ENCODE results near the gene ADCY7. TPM values are rescaled to one million over a fixed set of nuclear protein-coding genes. Genes with fewer than 3 reads are reported as not detected.

ADCY7 gene
- total RNA-seq, 1 donor from 2014 or later = 17.0 TPM

DNA sequence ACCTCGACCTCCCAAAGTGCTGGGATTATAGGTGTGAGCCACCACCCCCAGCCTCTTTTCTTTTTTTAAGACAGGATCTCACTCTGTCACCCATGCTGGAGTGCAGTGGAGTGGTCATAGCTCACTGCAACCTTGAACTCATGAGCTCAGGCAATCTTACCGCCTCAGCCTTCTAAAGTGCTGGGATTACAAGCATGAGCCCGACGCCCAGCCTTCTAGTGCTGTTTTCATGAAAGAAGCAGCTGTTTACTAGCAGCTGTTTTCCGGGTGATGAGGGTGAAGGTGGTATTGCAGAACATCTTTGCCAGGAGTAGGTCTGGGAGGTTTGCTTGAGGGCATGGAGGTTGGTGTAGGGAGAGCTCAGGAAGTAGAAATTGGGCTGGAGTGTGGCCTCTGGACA lies 2.0 kb downstream of the ADCY7 start:
- Mint-ChIP-seq H3K27me3 (no peaks in the 10 kb centered on the region), H3K4me3 (ENCODE audit: low read depth) (no peak overlapping the region), H3K9me3 (ENCODE audit: low read depth) (no peaks in the 10 kb centered on the region), H3K36me3 (ENCODE audit: insufficient read depth) (no peaks in the 10 kb centered on the region), H3K27ac (no peak overlapping the region), H3K4me1 (ENCODE audit: low read depth) (peaks cover 6% of the 10 kb centered on the region)
- no peak for DNase-seq (ENCODE audit: low spot score, unreplicated experiment)
- TF ChIP-seq, protein P1, sequence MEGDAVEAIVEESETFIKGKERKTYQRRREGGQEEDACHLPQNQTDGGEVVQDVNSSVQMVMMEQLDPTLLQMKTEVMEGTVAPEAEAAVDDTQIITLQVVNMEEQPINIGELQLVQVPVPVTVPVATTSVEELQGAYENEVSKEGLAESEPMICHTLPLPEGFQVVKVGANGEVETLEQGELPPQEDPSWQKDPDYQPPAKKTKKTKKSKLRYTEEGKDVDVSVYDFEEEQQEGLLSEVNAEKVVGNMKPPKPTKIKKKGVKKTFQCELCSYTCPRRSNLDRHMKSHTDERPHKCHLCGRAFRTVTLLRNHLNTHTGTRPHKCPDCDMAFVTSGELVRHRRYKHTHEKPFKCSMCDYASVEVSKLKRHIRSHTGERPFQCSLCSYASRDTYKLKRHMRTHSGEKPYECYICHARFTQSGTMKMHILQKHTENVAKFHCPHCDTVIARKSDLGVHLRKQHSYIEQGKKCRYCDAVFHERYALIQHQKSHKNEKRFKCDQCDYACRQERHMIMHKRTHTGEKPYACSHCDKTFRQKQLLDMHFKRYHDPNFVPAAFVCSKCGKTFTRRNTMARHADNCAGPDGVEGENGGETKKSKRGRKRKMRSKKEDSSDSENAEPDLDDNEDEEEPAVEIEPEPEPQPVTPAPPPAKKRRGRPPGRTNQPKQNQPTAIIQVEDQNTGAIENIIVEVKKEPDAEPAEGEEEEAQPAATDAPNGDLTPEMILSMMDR (IDR thresholded peaks at IDR 0.05; ENCODE audit: unreplicated experiment) = no peak

DNA sequence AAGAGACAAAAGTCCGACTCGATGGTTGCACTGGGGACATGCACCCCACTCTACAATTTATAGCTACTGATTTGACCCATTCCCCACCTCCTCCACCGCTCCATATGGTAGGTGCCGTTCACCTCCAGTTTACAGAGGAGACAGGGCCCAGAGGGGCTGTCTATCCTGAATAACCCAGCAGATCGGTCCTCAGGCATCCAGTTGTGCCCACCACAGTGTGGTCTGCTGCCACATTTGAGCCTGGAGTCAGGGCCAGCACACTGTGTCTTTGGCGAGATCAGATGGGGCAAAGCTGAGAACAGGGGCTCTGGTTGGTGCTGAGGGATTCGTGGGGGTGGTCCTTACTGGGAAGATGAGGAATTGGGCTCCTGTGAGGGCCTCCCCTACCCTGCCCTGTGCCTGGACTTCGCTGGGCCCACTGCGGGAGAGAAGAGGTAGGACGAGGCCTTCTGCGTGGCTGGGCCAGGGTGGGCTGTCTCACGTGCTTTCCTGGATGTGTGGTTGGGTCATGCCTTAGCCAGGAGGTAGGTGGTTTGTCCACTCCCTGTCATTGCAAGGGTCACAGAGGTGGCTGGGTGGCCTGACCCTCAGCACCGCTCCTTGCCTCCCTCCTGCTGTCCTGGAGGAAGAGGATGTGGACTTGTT lies 2.8 kb downstream of the ADCY7 start:
- H3K27ac Mint-ChIP-seq = no peak overlapping the region
- no peaks in the 10 kb centered on the region for H3K36me3 Mint-ChIP-seq (ENCODE audit: insufficient read depth)
- H3K27me3 Mint-ChIP-seq = no peaks in the 10 kb centered on the region
- TF ChIP-seq, protein P1 (IDR thresholded peaks at IDR 0.05; ENCODE audit: unreplicated experiment) = no peak
- no peaks in the 10 kb centered on the region for H3K9me3 Mint-ChIP-seq (ENCODE audit: low read depth)
- H3K4me1 Mint-ChIP-seq (ENCODE audit: low read depth) = peaks cover 1% of the 10 kb centered on the region
- no peak overlapping the region for H3K4me3 Mint-ChIP-seq (ENCODE audit: low read depth)
- no peak for DNase-seq (ENCODE audit: low spot score, unreplicated experiment)

DNA sequence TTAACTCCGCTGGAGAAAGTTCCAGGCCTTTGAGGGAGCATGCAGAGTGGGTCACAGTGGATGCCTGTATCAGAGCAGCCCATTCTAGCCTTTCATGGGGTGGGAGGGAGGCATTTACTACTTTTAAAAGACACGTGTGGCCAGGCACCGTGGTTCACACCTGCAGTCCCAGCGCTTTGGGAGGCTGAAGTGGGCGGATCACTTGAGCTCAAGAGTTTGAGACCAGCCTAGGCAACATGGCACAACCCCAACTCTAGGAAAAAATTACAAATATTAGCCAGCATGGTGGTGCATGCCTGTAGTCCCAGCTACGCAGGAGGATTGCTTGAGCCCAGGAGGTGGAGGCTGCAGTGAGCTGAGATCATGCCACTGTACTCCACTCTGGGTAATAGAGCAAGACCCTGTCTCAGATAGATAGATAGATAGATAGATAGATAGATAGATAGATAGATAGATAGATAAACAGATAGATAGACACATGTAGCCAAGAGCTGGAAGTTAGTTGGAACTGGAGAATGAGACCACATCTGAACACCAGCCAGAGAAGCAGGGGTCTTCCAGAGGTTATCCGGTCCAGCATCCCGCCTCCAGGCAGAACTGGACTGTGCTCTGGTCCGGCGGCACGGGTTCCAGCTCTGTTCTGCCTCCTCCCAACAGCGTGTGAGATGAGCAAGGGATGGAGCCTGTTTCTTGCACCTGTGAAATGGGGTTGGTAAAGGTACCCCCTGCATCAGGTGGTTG lies 3.6 kb downstream of the ADCY7 start:
- Mint-ChIP-seq H3K9me3 (ENCODE audit: low read depth) (no peaks in the 10 kb centered on the region), H3K36me3 (ENCODE audit: insufficient read depth) (no peaks in the 10 kb centered on the region), H3K27me3 (no peaks in the 10 kb centered on the region), H3K27ac (no peak overlapping the region), H3K4me1 (ENCODE audit: low read depth) (no peaks in the 10 kb centered on the region), H3K4me3 (ENCODE audit: low read depth) (no peak overlapping the region)
- TF ChIP-seq, protein P1 (IDR thresholded peaks at IDR 0.05; ENCODE audit: unreplicated experiment) = no peak
- DNase-seq (ENCODE audit: low spot score, unreplicated experiment) = no peak

DNA sequence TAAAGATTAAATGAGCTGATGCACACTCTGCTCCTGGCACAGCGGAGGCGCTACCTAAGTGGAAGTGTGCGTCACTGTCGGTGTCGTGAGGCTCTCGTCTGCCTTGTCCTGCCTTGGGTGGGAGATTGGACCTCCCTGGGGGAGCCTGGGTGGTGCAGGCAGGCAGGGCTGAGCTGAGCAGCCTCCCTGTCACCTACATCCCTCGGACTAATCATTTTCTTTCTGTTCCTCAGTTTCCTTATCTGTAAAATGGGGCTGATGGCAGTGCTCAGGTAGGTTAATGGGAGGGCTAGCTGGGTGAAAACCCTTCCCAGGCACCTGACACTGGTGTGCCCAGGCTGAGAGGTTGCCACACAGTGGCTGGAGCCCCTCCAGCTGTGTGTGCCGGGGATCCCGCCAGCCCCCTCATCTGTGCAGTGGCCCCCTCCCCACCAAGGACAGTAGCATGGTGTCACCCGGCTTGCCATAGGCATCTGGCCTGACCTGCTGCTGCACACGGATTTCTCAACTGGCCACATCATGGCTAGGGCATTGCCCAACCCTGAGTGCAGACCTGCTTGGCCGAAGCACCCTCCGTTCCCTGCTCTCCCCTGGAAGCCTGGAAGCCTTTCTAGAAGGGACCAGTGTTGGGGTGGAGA lies 4.3 kb downstream of the ADCY7 start:
- TF ChIP-seq, protein P1 (IDR thresholded peaks at IDR 0.05; ENCODE audit: unreplicated experiment) = no peak
- Mint-ChIP-seq H3K36me3 (ENCODE audit: insufficient read depth) (no peaks in the 10 kb centered on the region), H3K4me3 (ENCODE audit: low read depth) (no peak overlapping the region), H3K4me1 (ENCODE audit: low read depth) (no peaks in the 10 kb centered on the region), H3K27me3 (no peaks in the 10 kb centered on the region), H3K9me3 (ENCODE audit: low read depth) (no peaks in the 10 kb centered on the region), H3K27ac (no peak overlapping the region)
- DNase-seq (ENCODE audit: low spot score, unreplicated experiment) = no peak

DNA sequence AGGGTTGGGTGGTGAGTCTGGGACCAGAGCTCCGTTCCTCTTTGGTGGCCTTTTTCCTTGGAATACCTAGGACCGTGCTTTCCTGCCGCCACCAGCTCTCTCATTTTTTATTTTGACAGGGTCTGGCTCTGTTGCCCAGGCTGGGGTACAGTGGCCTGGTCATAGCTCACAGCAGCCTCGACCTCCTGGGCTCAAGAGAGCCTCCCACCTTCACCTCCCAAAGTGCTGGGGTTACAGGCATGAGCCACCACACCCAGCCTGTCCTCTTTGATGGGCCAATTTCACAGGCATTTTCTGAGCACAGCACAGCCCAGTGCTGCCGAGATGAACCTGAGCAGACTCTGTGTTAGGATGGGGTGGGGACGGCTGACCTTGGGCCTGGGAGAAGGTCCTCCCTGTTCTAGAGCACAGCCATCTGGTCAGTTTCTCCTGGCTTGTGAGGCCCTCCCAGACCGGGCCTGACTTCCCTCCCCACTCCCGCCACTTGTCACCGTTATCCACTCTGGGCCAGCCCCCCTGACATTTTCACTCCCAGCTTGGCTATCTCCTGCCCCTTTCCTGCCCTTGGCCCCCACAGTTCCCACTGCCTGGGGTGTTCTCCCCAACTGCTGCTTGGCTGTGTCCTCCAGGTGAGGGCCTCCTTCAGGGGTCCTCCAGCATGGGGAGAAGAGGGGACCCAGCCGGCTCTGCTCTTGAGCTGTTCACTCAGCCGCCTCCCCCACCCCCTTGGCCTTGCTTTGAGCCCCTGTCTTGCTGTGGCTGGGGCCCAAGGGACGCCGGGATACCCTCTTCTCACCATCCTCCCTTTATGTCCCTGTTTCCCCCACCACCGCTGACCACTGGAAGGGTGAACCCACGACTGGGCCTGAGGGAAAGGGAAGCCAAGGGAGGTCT lies 5.0 kb downstream of the ADCY7 start:
- Mint-ChIP-seq H3K9me3 (ENCODE audit: low read depth) (no peaks in the 10 kb centered on the region), H3K36me3 (ENCODE audit: insufficient read depth) (no peaks in the 10 kb centered on the region), H3K4me1 (ENCODE audit: low read depth) (no peaks in the 10 kb centered on the region), H3K4me3 (ENCODE audit: low read depth) (no peak overlapping the region), H3K27ac (no peak overlapping the region), H3K27me3 (no peaks in the 10 kb centered on the region)
- DNase-seq (ENCODE audit: low spot score, unreplicated experiment) = no peak
- TF ChIP-seq, protein P1 (IDR thresholded peaks at IDR 0.05; ENCODE audit: unreplicated experiment) = no peak
